ENCODE data around the gene CLEC7A. TPM values are rescaled to one million over a fixed set of nuclear protein-coding genes. Genes with fewer than 3 reads are reported as not detected.

The CLEC7A gene
- total RNA-seq, 1 experiment from 2014 or later: not detected

- Histone ChIP-seq H3K36me3 (ENCODE audit: control insufficient read depth, insufficient read depth, low read length) (no peaks in the 10 kb centered on the region), H3K27ac (ENCODE audit: low read length) (no peak overlapping the region), H3K27me3 (ENCODE audit: control insufficient read depth, insufficient read depth, low read length) (no peaks in the 10 kb centered on the region), H3K4me3 (ENCODE audit: low read depth in 2 of 2, low read length in 2 of 2) (no peak overlapping the region), H3K9me3 (ENCODE audit: control insufficient read depth, insufficient read depth, low read depth, low read length) (no peaks in the 10 kb centered on the region), H3K4me1 (ENCODE audit: control insufficient read depth, insufficient read depth, low read length) (no peaks in the 10 kb centered on the region)
- CTCF ChIA-PET: no interaction called here
- in situ Hi-C loops (cut with HindIII; ENCODE audit: low pct_unique_long_range_greater_than_20kb, low sequenced_read_pairs) (no loop called here), intact Hi-C loops (cut with micrococcal nuclease; ENCODE audit: unreplicated experiment) (no loop called here)
- POLR2A ChIA-PET: no interaction called here
- DNase-seq (ENCODE audit: low read depth, low spot score) (no peak), ATAC-seq (no peak)
- no peak for TF ChIP-seq TCF7L2 (IDR thresholded peaks at IDR 0.05; ENCODE audit: low read depth, low read length)
- TF ChIP-seq CTCF (IDR thresholded peaks at IDR 0.05): no peak
- no peak for TF ChIP-seq SIN3A (IDR thresholded peaks at IDR 0.05; ENCODE audit: borderline replicate concordance, insufficient read depth, low read depth, low read length)
- TF ChIP-seq REST (IDR thresholded peaks at IDR 0.05; ENCODE audit: insufficient read depth in 1 of 2, low read depth in 2 of 2, low read length in 1 of 2): no peak
- TF ChIP-seq POLR2AphosphoS5 (IDR thresholded peaks at IDR 0.05; ENCODE audit: low read depth, low read length): no peak
- no TSS peak for BruUV-seq (replicated peaks)
Measured at GRCh38 chr12:10068644-10069043, 61.4 kb downstream of the CLEC7A start.

- ATAC-seq (no peak), DNase-seq (ENCODE audit: low read depth, low spot score) (no peak)
- TF ChIP-seq TCF7L2 (IDR thresholded peaks at IDR 0.05; ENCODE audit: low read depth, low read length): no peak
- TF ChIP-seq REST (IDR thresholded peaks at IDR 0.05; ENCODE audit: insufficient read depth in 1 of 2, low read depth in 2 of 2, low read length in 1 of 2): no peak
- TF ChIP-seq SIN3A (IDR thresholded peaks at IDR 0.05; ENCODE audit: borderline replicate concordance, insufficient read depth, low read depth, low read length): no peak
- no peak for TF ChIP-seq POLR2AphosphoS5 (IDR thresholded peaks at IDR 0.05; ENCODE audit: low read depth, low read length)
- TF ChIP-seq CTCF (IDR thresholded peaks at IDR 0.05): no peak
- Histone ChIP-seq H3K4me1 (ENCODE audit: control insufficient read depth, insufficient read depth, low read length) (no peaks in the 10 kb centered on the region), H3K36me3 (ENCODE audit: control insufficient read depth, insufficient read depth, low read length) (no peaks in the 10 kb centered on the region), H3K27ac (ENCODE audit: low read length) (no peak overlapping the region), H3K9me3 (ENCODE audit: control insufficient read depth, insufficient read depth, low read depth, low read length) (no peaks in the 10 kb centered on the region), H3K4me3 (ENCODE audit: low read depth in 2 of 2, low read length in 2 of 2) (no peak overlapping the region), H3K27me3 (ENCODE audit: control insufficient read depth, insufficient read depth, low read length) (no peaks in the 10 kb centered on the region)
- in situ Hi-C loops (cut with HindIII; ENCODE audit: low pct_unique_long_range_greater_than_20kb, low sequenced_read_pairs) (no loop called here), intact Hi-C loops (cut with micrococcal nuclease; ENCODE audit: unreplicated experiment) (no loop called here)
- ChIA-PET POLR2A (no interaction called here), CTCF (no interaction called here)
- BruUV-seq (replicated peaks): no TSS peak
Measured at GRCh38 chr12:10067942-10068341, 62.1 kb downstream of the CLEC7A start.

Data from Panc1 (cell line).